Right kidney (tissue), 1 donor: Measurements from ENCODE around the gene NOTO.

ENCODE experiments used
- DNase-seq: peaks from one replicate; pipeline ENCODE4 v3.0.0-alpha.2; 2016

Gene NOTO

DNA sequence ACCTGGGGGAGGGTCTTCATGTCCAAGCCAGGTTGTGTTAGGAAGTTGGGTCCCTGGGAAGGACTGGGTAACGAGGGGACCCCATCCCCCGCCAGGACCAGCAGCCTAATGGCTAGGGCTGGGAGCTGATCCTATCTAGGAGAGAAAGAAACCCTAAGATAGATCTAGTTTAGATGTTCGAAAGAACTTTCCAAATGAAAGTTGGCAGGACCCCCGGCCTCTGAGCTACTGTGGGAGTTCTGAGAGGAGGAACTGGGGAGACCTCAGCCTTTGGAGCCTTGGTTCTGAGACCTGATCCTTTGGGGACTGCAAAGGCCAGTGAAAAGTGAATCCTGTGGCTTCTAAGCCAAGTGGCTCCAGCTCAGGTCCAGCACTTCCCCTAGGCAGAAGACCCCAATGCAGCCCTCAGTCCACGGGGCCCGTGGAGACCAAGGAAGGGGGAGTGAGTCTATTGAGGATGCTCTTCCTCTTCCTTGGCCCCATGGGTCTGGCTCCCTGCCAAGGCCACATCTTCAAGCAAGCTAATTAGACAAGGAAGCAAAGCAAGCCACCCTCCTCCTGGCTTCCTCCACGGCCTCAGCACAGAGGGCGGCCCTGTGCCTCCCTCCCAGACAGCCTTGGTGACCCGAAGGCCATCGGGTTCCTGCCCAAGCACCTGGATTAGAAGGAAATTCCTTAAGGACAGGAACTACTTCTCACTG, 55.2 kb downstream of the NOTO start:
- no peak for DNase-seq

DNA sequence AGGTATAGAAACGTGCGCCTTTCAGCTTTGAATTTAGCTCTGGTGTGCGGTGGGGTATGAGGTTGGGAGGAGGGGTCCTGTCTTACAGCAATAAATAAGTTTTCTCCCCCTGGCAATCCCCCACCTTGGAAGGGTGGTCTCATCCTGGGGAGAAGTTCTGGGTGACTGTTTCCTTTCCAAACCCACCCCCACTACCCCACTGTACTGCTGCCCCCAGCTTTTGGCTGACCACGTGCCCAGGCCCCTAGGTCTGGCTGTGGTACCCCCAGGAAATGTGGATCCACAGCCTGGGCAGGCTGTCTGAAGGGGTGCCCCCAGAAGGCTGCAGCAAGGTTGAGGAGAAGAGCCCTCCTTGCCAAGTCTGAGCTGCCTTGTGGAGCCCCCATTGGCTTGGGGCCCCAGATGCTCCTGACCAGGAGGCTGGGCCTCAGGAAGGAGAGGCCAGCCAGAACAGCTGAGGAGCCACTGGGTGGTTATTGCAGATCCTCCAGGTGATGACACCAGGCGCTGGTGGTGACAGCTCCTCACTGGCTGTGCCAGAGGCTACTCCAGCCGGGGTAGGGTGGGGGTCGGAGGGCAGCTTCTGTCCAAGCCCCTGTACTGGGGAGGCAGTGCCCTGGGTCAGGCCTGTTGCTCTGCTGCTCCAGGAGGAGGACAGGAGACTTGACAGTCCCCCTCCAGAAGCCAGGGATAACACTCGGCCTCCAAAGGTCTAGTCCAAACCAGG, 56.0 kb downstream of the NOTO start:
- no peak for DNase-seq

DNA sequence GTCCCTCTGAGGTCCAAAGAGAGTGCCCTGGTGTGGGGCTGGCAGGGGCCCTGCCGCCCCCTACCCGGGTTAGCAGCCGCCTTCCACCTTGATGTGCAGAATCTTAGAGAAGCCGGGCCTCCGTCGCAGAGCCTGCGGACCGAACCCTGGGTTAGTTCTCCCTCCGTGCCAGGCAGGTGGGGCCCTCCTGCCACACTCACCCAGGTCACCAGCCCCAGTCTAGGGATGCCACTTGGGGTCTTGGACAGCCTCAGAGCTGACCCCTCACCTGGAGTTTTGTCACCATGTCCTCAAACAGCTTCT, 56.5 kb downstream of the NOTO start:
- no peak for DNase-seq

- no peak for DNase-seq
These were observed 56.9 kb downstream of the NOTO start for GRCh38 chr2:73259276-73259675.

DNA sequence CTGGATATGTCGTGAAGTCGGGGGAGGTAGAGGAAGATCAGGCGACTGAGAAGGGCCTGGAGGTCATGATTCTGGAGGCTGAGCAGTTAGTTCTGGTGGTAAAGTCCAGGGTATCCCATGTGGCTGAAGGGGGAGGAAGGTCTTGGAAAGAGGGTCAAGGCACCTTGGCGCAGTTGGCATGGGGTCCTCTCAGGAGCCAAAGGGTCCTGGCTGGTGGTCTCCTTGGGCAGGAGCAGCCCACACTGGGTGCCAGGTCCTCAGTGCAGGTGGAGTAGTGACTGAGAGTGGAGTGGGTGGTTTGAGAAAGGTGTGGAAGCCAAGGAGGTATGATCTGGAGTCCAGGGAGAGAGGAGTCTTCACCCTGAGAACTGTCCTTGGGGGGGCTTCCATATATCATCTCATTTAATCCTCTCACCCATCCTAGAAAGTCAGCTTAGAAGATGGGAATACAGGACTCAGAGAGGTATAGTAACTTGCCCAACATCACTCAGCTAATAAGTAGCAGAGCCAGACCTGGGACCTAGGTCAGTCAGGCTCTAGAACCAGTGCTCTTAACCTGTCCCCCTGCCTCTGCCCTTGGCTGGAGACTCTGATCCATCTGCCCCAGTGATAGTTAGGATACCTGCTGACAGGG, 57.4 kb downstream of the NOTO start:
- DNase-seq, result no peak

DNA sequence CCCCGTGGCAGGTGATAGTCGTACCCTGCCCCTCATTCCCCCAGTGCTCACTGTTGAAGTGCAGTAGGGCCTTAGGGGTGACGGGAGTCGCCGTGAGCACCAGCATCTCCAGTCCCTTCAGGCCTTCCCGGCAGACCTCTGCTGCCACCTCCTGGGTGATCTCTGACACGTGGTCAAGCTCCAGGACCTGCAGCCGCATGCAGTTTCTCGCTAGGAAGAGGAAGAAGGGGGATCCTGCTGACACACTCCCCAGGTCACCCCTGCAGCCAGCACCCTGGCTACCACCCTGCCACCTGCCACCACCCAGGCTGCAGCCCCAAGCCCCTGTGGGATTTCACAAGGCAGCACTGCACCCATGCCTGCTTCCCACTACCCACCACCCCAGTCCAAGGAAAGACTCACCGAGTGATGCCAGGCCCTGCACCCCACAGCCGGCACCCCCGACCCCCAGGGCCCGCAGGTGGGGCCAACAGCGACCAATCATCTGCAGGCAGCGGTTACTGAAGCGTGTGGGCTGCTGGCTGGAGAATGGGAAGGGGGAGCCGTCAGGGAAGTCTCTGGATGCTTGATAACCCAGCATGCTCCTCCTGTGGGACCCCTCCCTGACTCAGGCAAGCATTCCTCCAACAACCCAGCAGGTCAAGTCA, 58.1 kb downstream of the NOTO start:
- DNase-seq, result no peak
